HepG2 (cell line): ENCODE results near the gene CFTR. TPM values are rescaled to one million over a fixed set of nuclear protein-coding genes. Genes with fewer than 3 reads are reported as not detected.

ENCODE experiments used
- ATAC-seq: fragments of 200-7000 bp; cut with Tn5 transposase; 3 replicates; pipeline ENCODE4 v1.9.1; 2020; ENCODE audit warnings: mild to moderate bottlenecking, moderate library complexity
- BruUV-seq: library from RNA; stranded (reverse); fragments of 400-500 nt; replicated peaks from 2 replicates; lab custom pipeline; 2021; lab: Mats Ljungman, UMichigan
- CTCF ChIA-PET: fragments of 300-600 bp; formaldehyde crosslinking; extraction: SDS; loops from one replicate; lab custom pipeline; 2021; ENCODE audit warnings: low total read pairs, inconsistent platforms, low intra/inter-chr PET ratio; lab: Yijun Ruan, JAX
- POLR2A ChIA-PET: fragments of 350-600 bp; sonication (Branson Sonifier 250); formaldehyde crosslinking; loops from one replicate; lab custom pipeline; 2020; ENCODE audit warnings: antibody characterized with exemption, inconsistent platforms; lab: Yijun Ruan, JAX
- DNase-seq: peaks from one replicate; pipeline ENCODE4 v3.0.0-alpha.2; 2015; ENCODE audit warnings: low spot score
- FAIRE-seq: peaks from 3 replicates; lab custom pipeline; 2011; peaks lifted over from hg19 to GRCh38; lab: Jason Lieb, UNC
- H2AFZ ChIP-seq: one replicate; pipeline ENCODE4 v1.6.1; 2011; ENCODE audit warnings: low read length, inconsistent platforms
- H3K27ac ChIP-seq: fragments of 300-600 bp; 3 replicates; pipeline ENCODE4 v1.8.0; 2011; ENCODE audit warnings: mixed run types, mild to moderate bottlenecking, mixed read lengths, low read length, inconsistent platforms; ENCODE audit not compliant: insufficient read depth; ENCODE audit errors: extremely low read length
- H3K27me3 ChIP-seq, 2 experiments: fragments of 200-600 bp in 1 of 2; 2 replicates in 1 of 2; 3 replicates in 1 of 2; pipeline versions ENCODE4 v1.6.0 to v1.8.0; 2011; ENCODE audit warnings: low read length in 2 of 2, mild to moderate bottlenecking in 2 of 2, moderate library complexity in 2 of 2, inconsistent platforms in 1 of 2; ENCODE audit not compliant: insufficient read depth in 2 of 2, control insufficient read depth in 1 of 2
- H3K36me3 ChIP-seq, 2 experiments: fragments of 200-600 bp in 1 of 2; replicated peaks in 1 of 2; 2 replicates in 1 of 2; 3 replicates in 1 of 2; pipeline versions ENCODE4 v1.5.1 to v1.8.0; 2011; ENCODE audit warnings: low read length in 2 of 2, inconsistent platforms in 1 of 2; ENCODE audit not compliant: insufficient read depth in 2 of 2, control insufficient read depth in 1 of 2
- H3K4me1 ChIP-seq: 2 replicates; pipeline ENCODE4 v1.5.1; 2012; ENCODE audit warnings: low read length, inconsistent platforms; ENCODE audit not compliant: insufficient read depth
- H3K4me2 ChIP-seq: 2 replicates; pipeline ENCODE4 v1.6.0; 2011; ENCODE audit warnings: low read depth, low read length, inconsistent platforms
- H3K4me3 ChIP-seq, 3 experiments: fragments of 200-600 bp in 1 of 3; sonication (generic), shearing (Covaris generic) in 1 of 3; replicated peaks in 1 of 3; 2 replicates each; pipeline ENCODE4 v1.5.1; 2011 to 2016; ENCODE audit warnings: low read length in 3 of 3, inconsistent platforms in 2 of 3, low read depth in 2 of 3, mild to moderate bottlenecking in 2 of 3, control low read depth in 1 of 3, mixed read lengths in 1 of 3; ENCODE audit not compliant: insufficient read depth in 1 of 3
- H3K79me2 ChIP-seq: one replicate; pipeline ENCODE4 v1.6.1; 2011; ENCODE audit warnings: low read length, inconsistent platforms; ENCODE audit not compliant: insufficient read depth
- H3K9ac ChIP-seq: 2 replicates; pipeline ENCODE4 v1.6.0; 2011; ENCODE audit warnings: mild to moderate bottlenecking, low read depth, low read length, inconsistent platforms; ENCODE audit not compliant: insufficient read depth
- H3K9me3 ChIP-seq: 2 replicates; pipeline ENCODE4 v1.5.1; 2012; ENCODE audit warnings: mild to moderate bottlenecking, low read length
- H4K20me1 ChIP-seq: 2 replicates; pipeline ENCODE4 v1.6.0; 2011; ENCODE audit warnings: inconsistent platforms, mild to moderate bottlenecking, low read length, moderate library complexity; ENCODE audit not compliant: insufficient read depth
- ATAD3A ChIP-seq: sonication (generic); formaldehyde crosslinking; IDR thresholded peaks from 2 replicates; pipeline ENCODE4 v1.4.0; 2020; ENCODE audit warnings: missing genetic modification reagents
- NFE2L2 ChIP-seq: fragments of 150-350 bp; IDR thresholded peaks from 2 replicates; pipeline ENCODE4 v1.6.1; 2014; ENCODE audit warnings: low read length
- PAX8 ChIP-seq: sonication (generic); formaldehyde crosslinking; IDR thresholded peaks from 2 replicates; pipeline ENCODE4 v1.8.0; 2022; ENCODE audit warnings: mild to moderate bottlenecking, missing genetic modification reagents, borderline replicate concordance
- PHB2 ChIP-seq: fragments of 450-650 bp; IDR thresholded peaks from 2 replicates; pipeline ENCODE4 v1.6.1; 2018; ENCODE audit not compliant: partially characterized antibody
- SIN3B ChIP-seq: fragments of 150-350 bp; IDR thresholded peaks from 2 replicates; pipeline ENCODE4 v1.6.1; 2014; ENCODE audit warnings: low read length
- SOX6 ChIP-seq, 2 experiments: fragments of 450-650 bp in 1 of 2; sonication (generic) in 1 of 2; formaldehyde crosslinking in 1 of 2; IDR thresholded peaks; 2 replicates each; pipeline versions ENCODE4 v1.4.0 to v1.6.1; 2017 to 2020; ENCODE audit warnings: antibody characterized with exemption in 1 of 2, mild to moderate bottlenecking in 1 of 2, missing genetic modification reagents in 1 of 2
- SP4 ChIP-seq: sonication (generic); formaldehyde crosslinking; IDR thresholded peaks from 2 replicates; pipeline ENCODE4 v1.8.1; 2023; ENCODE audit warnings: mild to moderate bottlenecking, missing genetic modification reagents
- ZNF563 ChIP-seq: sonication (generic); formaldehyde crosslinking; IDR thresholded peaks from 2 replicates; pipeline ENCODE4 v1.8.0; 2022; ENCODE audit warnings: mild to moderate bottlenecking, moderate library complexity, missing genetic modification reagents
- ZNF678 ChIP-seq: sonication (generic); formaldehyde crosslinking; IDR thresholded peaks from 2 replicates; pipeline ENCODE4 v1.4.0; 2020; ENCODE audit warnings: mild to moderate bottlenecking, missing genetic modification reagents
- ZNF850 ChIP-seq: sonication (generic); formaldehyde crosslinking; conservative IDR thresholded peaks from 2 replicates; pipeline ENCODE4 v1.9.0; 2021; ENCODE audit warnings: mild to moderate bottlenecking, missing genetic modification reagents
- whole genome bisulfite sequencing: methylation state at CpG from one replicate; pipeline ENCODE4 v1.1.6; 2017; ENCODE audit warnings: low lambda C conversion rate; 5-methylcytosine and 5-hydroxymethylcytosine counted together
- in situ Hi-C: cut with HindIII; loops from 2 replicates; pipeline ENCODE4 v1.10.0; 2017; ENCODE audit warnings: low pct_unique_long_range_greater_than_20kb; ENCODE audit not compliant: extremely low pct_ligation_motif_present
- intact Hi-C: fragments of 100-400 bp; cut with micrococcal nuclease; formaldehyde crosslinking; loops from one replicate; pipeline ENCODE4 v1.10.0; 2022; ENCODE audit not compliant: unreplicated experiment
- polyA plus RNA-seq, 8 experiments: library from polyadenylated mRNA; depleted of rRNA in 3 of 8; stranded (reverse) in 7 of 8; unstranded in 1 of 8; fragments of >200 nt; fragmentation: Illumina TruSeq in 4 of 8; extraction: Trizol in 4 of 8; gene quantifications; 2 replicates each; pipeline versions ENCODE4 v1.2.1 to v1.2.3, GENCODE V29; 2011 to 2016; ENCODE audit warnings: low read depth in 4 of 8, missing spikeins in 1 of 8, mixed read lengths in 1 of 8; ENCODE audit not compliant: insufficient read depth in 1 of 8
- total RNA-seq, 5 experiments: library from RNA; depleted of rRNA; stranded (reverse); fragments of >200 nt; fragmentation: Illumina TruSeq; extraction: Trizol; gene quantifications; 2 replicates each; pipeline ENCODE4 v1.2.3, GENCODE V29; 2016; ENCODE audit warnings: low read depth in 1 of 5
- TF ChIP-seq, protein P1 (sequence below), 2 experiments: fragments of 450-650 bp in 1 of 2; sonication (generic) in 1 of 2; formaldehyde crosslinking in 1 of 2; IDR thresholded peaks; 2 replicates each; pipeline versions ENCODE4 v1.6.1 to v1.8.0; 2016 to 2022; ENCODE audit warnings: antibody characterized with exemption in 1 of 2, mild to moderate bottlenecking in 1 of 2, missing genetic modification reagents in 1 of 2

CFTR gene
- total and polyA plus RNA-seq, 2 of the 13 experiments (the other 11 are each of a cell fraction or from before 2014, with no cell fraction given) = not detected

DNA sequence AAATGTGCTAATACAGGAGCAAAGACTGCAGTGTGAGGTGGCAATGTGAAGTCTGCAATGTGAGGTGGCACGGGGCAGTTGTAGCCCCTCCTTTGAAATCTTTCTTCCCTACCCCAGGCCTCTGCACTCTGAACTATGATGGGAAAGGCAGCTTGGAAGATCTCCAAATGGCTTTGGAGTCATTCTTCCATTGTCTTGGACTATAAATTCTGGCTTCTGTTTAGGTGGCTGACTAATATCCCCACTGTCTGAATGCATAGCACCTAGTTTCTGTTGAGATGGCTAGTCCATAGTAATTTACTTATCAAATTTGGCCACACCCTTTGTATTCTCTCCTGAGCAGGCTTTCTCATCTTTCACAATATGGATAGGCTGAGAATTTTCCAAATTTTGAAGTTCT lies 175.0 kb downstream of the CFTR start:
- 0% methylated on average over 1 of the region's 1 CpG for WGBS
- CTCF ChIA-PET = no interaction called here
- no peak overlapping the region for H2AFZ ChIP-seq
- H3K36me3 ChIP-seq = no peaks in the 10 kb centered on the region
- H3K9ac ChIP-seq = no peak overlapping the region
- POLR2A ChIA-PET = no interaction called here
- no peak for ATAC-seq
- no peak for TF ChIP-seq SIN3B
- TF ChIP-seq, protein P1, sequence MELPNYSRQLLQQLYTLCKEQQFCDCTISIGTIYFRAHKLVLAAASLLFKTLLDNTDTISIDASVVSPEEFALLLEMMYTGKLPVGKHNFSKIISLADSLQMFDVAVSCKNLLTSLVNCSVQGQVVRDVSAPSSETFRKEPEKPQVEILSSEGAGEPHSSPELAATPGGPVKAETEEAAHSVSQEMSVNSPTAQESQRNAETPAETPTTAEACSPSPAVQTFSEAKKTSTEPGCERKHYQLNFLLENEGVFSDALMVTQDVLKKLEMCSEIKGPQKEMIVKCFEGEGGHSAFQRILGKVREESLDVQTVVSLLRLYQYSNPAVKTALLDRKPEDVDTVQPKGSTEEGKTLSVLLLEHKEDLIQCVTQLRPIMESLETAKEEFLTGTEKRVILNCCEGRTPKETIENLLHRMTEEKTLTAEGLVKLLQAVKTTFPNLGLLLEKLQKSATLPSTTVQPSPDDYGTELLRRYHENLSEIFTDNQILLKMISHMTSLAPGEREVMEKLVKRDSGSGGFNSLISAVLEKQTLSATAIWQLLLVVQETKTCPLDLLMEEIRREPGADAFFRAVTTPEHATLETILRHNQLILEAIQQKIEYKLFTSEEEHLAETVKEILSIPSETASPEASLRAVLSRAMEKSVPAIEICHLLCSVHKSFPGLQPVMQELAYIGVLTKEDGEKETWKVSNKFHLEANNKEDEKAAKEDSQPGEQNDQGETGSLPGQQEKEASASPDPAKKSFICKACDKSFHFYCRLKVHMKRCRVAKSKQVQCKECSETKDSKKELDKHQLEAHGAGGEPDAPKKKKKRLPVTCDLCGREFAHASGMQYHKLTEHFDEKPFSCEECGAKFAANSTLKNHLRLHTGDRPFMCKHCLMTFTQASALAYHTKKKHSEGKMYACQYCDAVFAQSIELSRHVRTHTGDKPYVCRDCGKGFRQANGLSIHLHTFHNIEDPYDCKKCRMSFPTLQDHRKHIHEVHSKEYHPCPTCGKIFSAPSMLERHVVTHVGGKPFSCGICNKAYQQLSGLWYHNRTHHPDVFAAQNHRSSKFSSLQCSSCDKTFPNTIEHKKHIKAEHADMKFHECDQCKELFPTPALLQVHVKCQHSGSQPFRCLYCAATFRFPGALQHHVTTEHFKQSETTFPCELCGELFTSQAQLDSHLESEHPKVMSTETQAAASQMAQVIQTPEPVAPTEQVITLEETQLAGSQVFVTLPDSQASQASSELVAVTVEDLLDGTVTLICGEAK (IDR thresholded peaks at IDR 0.05) = no peak
- TF ChIP-seq, protein P1 (CRISPR knock-in tag; IDR thresholded peaks at IDR 0.05) = no peak
- TF ChIP-seq SOX6 (IDR thresholded peaks at IDR 0.05) = no peak
- no peak for TF ChIP-seq SOX6 (CRISPR knock-in tag; IDR thresholded peaks at IDR 0.05)
- TF ChIP-seq SP4 (CRISPR knock-in tag) = no peak
- no peak for TF ChIP-seq ATAD3A (CRISPR knock-in tag)
- no peak for TF ChIP-seq NFE2L2
- no peak for TF ChIP-seq ZNF678 (CRISPR knock-in tag)
- TF ChIP-seq PAX8 (CRISPR knock-in tag) = no peak
- TF ChIP-seq PHB2 = no peak
- TF ChIP-seq ZNF850 = no peak
- no peak for TF ChIP-seq ZNF563 (CRISPR knock-in tag)
- TF ChIP-seq, all 625 proteins: peak for 0
- no TSS peak for BruUV-seq
- in situ Hi-C loops = no loop called here
- H3K4me2 ChIP-seq = no peak overlapping the region
- intact Hi-C loops = loop anchor here (10.0 kb wide), 1 partner anchor 170 kb away; the partner anchor contains the start of gene CFTR
- H3K9me3 ChIP-seq = no peaks in the 10 kb centered on the region
- H3K79me2 ChIP-seq = no peaks in the 10 kb centered on the region
- no peaks in the 10 kb centered on the region for H4K20me1 ChIP-seq
- no peaks in the 10 kb centered on the region for H3K4me1 ChIP-seq
- DNase-seq (no peak), FAIRE-seq (no peak)
- no peaks in the 10 kb centered on the region for H3K27me3 ChIP-seq
- no peak overlapping the region for H3K4me3 ChIP-seq
- no peak overlapping the region for H3K27ac ChIP-seq
